ENCODE measurements around the gene LOXL3.

Gene LOXL3

DNA sequence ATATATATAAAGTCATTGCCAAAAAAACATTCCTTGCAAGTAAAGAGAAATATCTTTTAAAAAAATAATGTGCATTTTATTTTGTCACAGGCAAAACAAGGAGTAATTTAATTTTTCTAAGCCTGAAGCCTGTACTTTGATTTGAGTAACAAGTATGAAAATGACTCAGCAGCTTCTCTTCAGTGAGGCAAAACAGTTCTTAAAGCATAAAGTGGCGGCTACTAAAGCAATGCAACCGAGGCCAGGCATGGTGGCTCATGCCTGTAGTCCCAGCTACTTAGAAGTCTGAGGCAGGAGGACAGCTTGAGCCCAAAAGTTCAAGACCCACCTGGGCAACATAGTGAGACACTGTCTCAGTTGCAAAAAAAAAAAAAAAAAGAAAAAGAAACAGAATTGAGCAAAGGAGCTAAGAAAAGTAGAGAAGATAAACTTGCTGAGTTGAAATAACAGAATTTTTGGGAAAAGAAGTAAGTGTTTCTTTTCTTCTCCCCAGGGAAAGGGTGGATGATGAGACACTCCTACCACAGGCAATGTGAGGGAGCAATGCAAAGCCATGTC is 30.4 kb upstream of the LOXL3 start:
- Histone ChIP-seq H3K9me2 (replicated peaks; ENCODE audit: control insufficient read depth, low read length) (no peaks in the 10 kb centered on the region), H4K20me1 (ENCODE audit: control insufficient read depth, insufficient read depth, low read depth, low read length) (no peaks in the 10 kb centered on the region), H3K79me2 (ENCODE audit: control insufficient read depth, low read length) (no peaks in the 10 kb centered on the region), H3K27me3 (ENCODE audit: control insufficient read depth, low read length) (0 out of 2 replicates have a peak, but pooled peaks cover 2% of the 10 kb centered on the region), H3K4me3 (ENCODE audit: low read length) (no peak overlapping the region), H3K9me3 (ENCODE audit: control insufficient read depth, insufficient read depth, low read length) (no peaks in the 10 kb centered on the region), H3K4me2 (ENCODE audit: low read length) (no peak overlapping the region), H3K27ac (ENCODE audit: low read depth, low read length) (no peak overlapping the region), H3F3A (ENCODE audit: control insufficient read depth, insufficient read depth) (no peaks in the 10 kb centered on the region), H3K36me3 (ENCODE audit: control insufficient read depth, low read length) (no peaks in the 10 kb centered on the region), H3K4me1 (ENCODE audit: control insufficient read depth, low read length) (peaks cover 6% of the 10 kb centered on the region)
- TF ChIP-seq EZH2phosphoT487 (IDR thresholded peaks at IDR 0.05; ENCODE audit: borderline replicate concordance, low read length) (no peak), CTCF (IDR thresholded peaks at IDR 0.05; ENCODE audit: low read depth, low read length, poor library complexity, severe bottlenecking) (no peak)

DNA sequence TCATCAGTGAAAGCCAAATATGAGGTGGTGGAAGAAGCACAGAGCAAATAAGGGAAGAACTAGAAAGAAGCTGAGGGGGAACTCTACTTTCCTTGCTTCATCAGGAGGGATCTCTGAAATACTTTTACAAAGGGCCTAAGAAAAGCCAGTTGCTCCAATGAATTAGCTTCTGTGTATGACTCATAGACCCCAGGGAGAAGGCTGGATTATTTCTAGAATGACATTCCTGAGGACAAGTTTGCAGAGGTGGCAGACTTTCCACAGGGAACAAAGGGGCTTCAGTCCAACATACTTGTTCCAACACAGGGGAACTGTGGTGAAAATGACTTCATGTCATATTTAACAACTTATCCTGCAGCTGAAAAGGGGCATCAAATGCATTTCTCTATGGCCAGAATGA is 29.8 kb upstream of the LOXL3 start:
- Histone ChIP-seq H3K9me3 (ENCODE audit: control insufficient read depth, insufficient read depth, low read length) (no peaks in the 10 kb centered on the region), H3K27ac (ENCODE audit: low read depth, low read length) (no peak overlapping the region), H3K4me1 (ENCODE audit: control insufficient read depth, low read length) (peaks cover 6% of the 10 kb centered on the region), H3K4me3 (ENCODE audit: low read length) (no peak overlapping the region), H3K36me3 (ENCODE audit: control insufficient read depth, low read length) (no peaks in the 10 kb centered on the region), H3K79me2 (ENCODE audit: control insufficient read depth, low read length) (no peaks in the 10 kb centered on the region), H3F3A (ENCODE audit: control insufficient read depth, insufficient read depth) (no peaks in the 10 kb centered on the region), H3K4me2 (ENCODE audit: low read length) (no peak overlapping the region), H4K20me1 (ENCODE audit: control insufficient read depth, insufficient read depth, low read depth, low read length) (no peaks in the 10 kb centered on the region), H3K9me2 (replicated peaks; ENCODE audit: control insufficient read depth, low read length) (no peaks in the 10 kb centered on the region), H3K27me3 (ENCODE audit: control insufficient read depth, low read length) (no peaks in the 10 kb centered on the region)
- TF ChIP-seq EZH2phosphoT487 (IDR thresholded peaks at IDR 0.05; ENCODE audit: borderline replicate concordance, low read length) (no peak), CTCF (IDR thresholded peaks at IDR 0.05; ENCODE audit: low read depth, low read length, poor library complexity, severe bottlenecking) (no peak)

GRCh38 chr2:74582184-74582583 is 28.4 kb upstream of the LOXL3 start:
- no peaks in the 10 kb centered on the region for H3K36me3 ChIP-seq (ENCODE audit: control insufficient read depth, low read length)
- H3K4me1 ChIP-seq (ENCODE audit: control insufficient read depth, low read length) = peaks cover 15% of the 10 kb centered on the region
- no peaks in the 10 kb centered on the region for H4K20me1 ChIP-seq (ENCODE audit: control insufficient read depth, insufficient read depth, low read depth, low read length)
- no peaks in the 10 kb centered on the region for H3K27me3 ChIP-seq (ENCODE audit: control insufficient read depth, low read length)
- H3F3A ChIP-seq (ENCODE audit: control insufficient read depth, insufficient read depth) = no peaks in the 10 kb centered on the region
- no peak for TF ChIP-seq CTCF (IDR thresholded peaks at IDR 0.05; ENCODE audit: low read depth, low read length, poor library complexity, severe bottlenecking)
- TF ChIP-seq EZH2phosphoT487 (IDR thresholded peaks at IDR 0.05; ENCODE audit: borderline replicate concordance, low read length) = no peak
- no peaks in the 10 kb centered on the region for H3K9me3 ChIP-seq (ENCODE audit: control insufficient read depth, insufficient read depth, low read length)
- no peaks in the 10 kb centered on the region for H3K9me2 ChIP-seq (replicated peaks; ENCODE audit: control insufficient read depth, low read length)
- no peak overlapping the region for H3K27ac ChIP-seq (ENCODE audit: low read depth, low read length)
- H3K4me2 ChIP-seq (ENCODE audit: low read length) = no peak overlapping the region
- H3K4me3 ChIP-seq (ENCODE audit: low read length) = no peak overlapping the region
- no peaks in the 10 kb centered on the region for H3K79me2 ChIP-seq (ENCODE audit: control insufficient read depth, low read length)

All from DOHH2 (cell line).